Neural crest cell (in vitro differentiated cells): Measurements from ENCODE around the gene DSN1. TPM values are rescaled to one million over a fixed set of nuclear protein-coding genes. Genes with fewer than 3 reads are reported as not detected.

ENCODE experiments used
- DNase-seq: peaks from one replicate; pipeline ENCODE4 v3.0.0; 2021; ENCODE audit warnings: low read depth, mixed read lengths, low spot score
- H3K27ac Mint-ChIP-seq: one replicate; pipeline ENCODE4 v1.8.0; 2021; ENCODE audit warnings: mild to moderate bottlenecking, mixed read lengths; ENCODE audit not compliant: unreplicated experiment
- H3K27me3 Mint-ChIP-seq: 2 replicates; pipeline ENCODE4 v1.8.0; 2021; ENCODE audit warnings: low read depth, mild to moderate bottlenecking, mixed read lengths
- H3K36me3 Mint-ChIP-seq: 2 replicates; pipeline ENCODE4 v1.8.0; 2021; ENCODE audit warnings: low read depth, mild to moderate bottlenecking, mixed read lengths
- H3K4me1 Mint-ChIP-seq: 2 replicates; pipeline ENCODE4 v1.8.0; 2021; ENCODE audit warnings: mixed read lengths
- H3K4me3 Mint-ChIP-seq: one replicate; pipeline ENCODE4 v1.8.0; 2021; ENCODE audit warnings: mild to moderate bottlenecking, mixed read lengths
- H3K9me3 Mint-ChIP-seq: 2 replicates; pipeline ENCODE4 v1.8.0; 2021; ENCODE audit warnings: mixed read lengths
- CTCF ChIP-seq: fragments of 200-600 bp; sonication (generic); conservative IDR thresholded peaks from 2 replicates; pipeline ENCODE4 v1.5.0; 2021; ENCODE audit warnings: antibody characterized with exemption, mild to moderate bottlenecking
- total RNA-seq: library from RNA; stranded (reverse); gene quantifications from 2 replicates; pipeline ENCODE4 v1.2.1, GENCODE V29; 2021

Gene DSN1
- total RNA-seq, 1 donor from 2014 or later: 30.6 TPM

DNA sequence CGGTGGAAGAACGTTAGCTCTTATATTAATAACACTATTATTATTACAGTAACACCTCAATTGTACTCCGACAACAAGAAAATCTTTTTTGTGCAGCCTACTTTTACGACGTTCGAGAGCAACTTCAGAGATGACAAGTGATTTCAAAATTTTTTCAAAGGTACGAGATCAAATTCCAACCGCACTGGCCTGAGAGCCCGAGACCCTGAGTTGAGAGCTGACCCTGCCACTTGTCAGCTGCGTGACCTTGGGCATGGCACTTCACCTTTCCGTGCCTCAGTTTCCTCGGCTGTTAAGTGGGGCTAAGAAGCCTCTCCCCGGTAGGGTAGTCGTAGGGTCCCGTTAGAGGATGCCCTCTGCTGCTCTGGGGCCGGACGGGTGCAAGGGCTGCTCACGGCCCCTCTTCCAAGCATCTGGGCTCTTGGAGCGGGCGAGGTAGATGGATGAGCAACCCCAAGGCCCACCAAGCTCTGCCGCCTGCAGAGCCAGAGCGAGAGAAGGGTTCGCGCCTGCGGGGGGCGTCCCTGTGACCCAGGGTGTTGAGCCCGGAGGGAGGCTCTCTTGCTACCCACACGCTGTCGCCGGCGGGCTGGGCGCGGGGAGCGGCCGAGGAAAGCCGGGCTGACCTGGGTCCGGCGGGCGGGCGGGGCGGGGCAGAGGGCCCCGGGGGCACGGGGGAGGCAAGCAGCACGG is 28.2 kb downstream of the DSN1 start:
- Mint-ChIP-seq H3K27me3 (no peaks in the 10 kb centered on the region), H3K4me1 (peaks cover 29% of the 10 kb centered on the region), H3K4me3 (peak overlapping the region; percentile 84), H3K9me3 (no peaks in the 10 kb centered on the region), H3K36me3 (no peaks in the 10 kb centered on the region), H3K27ac (no peak overlapping the region)
- TF ChIP-seq CTCF: peak; percentile 27
- no peak for DNase-seq

DNA sequence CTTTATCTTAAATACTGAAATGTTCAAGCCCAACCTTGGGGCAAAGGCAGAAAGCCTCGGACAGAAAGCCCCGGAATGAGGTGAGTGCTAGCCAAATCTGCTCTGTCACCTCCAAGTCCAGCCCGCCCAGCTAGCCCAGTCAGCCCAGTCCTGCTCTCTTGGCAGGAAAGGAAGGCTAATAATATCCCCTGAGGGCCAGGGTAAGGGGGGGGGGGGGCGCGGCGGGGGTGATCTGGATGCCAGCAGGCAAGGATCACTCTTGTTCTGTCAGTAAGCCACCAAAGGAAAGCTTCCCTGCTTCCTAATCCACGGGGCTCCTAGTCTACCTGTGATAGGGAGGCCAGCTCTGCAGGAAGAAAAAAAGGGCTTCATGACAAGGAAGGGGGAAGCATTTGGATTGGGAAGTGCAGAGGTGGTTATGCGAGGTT is 28.8 kb downstream of the DSN1 start:
- H3K4me1 Mint-ChIP-seq: peaks cover 29% of the 10 kb centered on the region
- no peak for DNase-seq
- no peaks in the 10 kb centered on the region for H3K27me3 Mint-ChIP-seq
- peak overlapping the region; percentile 84 for H3K4me3 Mint-ChIP-seq
- no peak for TF ChIP-seq CTCF
- no peaks in the 10 kb centered on the region for H3K9me3 Mint-ChIP-seq
- no peak overlapping the region for H3K27ac Mint-ChIP-seq
- H3K36me3 Mint-ChIP-seq: no peaks in the 10 kb centered on the region

GRCh38 chr20:36744243-36744642 is 29.3 kb downstream of the DSN1 start:
- H3K27ac Mint-ChIP-seq: no peak overlapping the region
- TF ChIP-seq CTCF: no peak

DNA sequence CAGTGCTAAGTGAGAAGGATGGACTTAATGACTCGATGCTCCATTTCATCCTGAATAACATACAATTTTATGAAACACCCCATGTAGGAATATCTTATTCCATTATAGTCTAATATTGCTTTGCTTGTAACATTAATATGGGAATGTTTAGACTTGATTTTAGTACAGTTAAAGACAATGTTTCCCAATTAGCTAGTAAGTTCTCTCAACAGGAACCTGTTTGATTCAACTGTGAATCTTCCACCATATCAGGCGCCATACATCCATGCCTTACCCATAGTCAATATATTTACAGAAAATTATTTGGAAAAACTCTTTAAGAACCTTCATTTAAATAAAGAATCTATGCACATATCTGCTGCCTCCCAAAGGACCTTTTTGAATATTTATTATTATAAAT is 31.0 kb downstream of the DSN1 start:
- Mint-ChIP-seq H3K36me3 (no peaks in the 10 kb centered on the region), H3K27me3 (no peaks in the 10 kb centered on the region), H3K4me1 (peaks cover 29% of the 10 kb centered on the region), H3K9me3 (no peaks in the 10 kb centered on the region), H3K4me3 (peak overlapping the region; percentile 0), H3K27ac (no peak overlapping the region)
- no peak for TF ChIP-seq CTCF
- DNase-seq: no peak

More at GRCh38 chr20:36744243-36744642, 29.3 kb downstream of the DSN1 start:
- H3K36me3 Mint-ChIP-seq: no peaks in the 10 kb centered on the region
- peak overlapping the region; percentile 82 for H3K4me3 Mint-ChIP-seq
- peaks cover 29% of the 10 kb centered on the region for H3K4me1 Mint-ChIP-seq
- no peaks in the 10 kb centered on the region for H3K27me3 Mint-ChIP-seq
- H3K9me3 Mint-ChIP-seq: no peaks in the 10 kb centered on the region
- no peak for DNase-seq

DNA sequence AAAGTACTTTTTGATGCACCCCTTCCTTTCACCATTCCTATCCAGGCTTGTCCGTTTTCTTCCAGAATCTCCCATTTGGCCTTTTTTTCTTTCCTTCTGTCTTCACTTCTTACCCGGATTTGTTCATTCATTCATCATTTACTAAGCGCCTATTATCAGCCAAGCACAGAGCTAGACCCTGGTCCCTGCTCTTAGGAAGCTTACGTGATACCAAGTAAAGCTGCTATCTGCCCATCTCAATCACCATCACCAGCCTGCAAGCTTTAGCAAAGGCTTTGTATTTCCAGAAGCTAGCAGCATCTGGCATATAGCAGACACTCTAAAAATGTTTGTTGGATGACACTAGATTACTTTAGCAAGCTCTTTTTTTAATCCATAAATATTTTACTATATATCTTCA is 32.5 kb downstream of the DSN1 start:
- TF ChIP-seq CTCF: no peak
- Mint-ChIP-seq H3K36me3 (no peaks in the 10 kb centered on the region), H3K27me3 (no peaks in the 10 kb centered on the region), H3K27ac (no peak overlapping the region), H3K4me3 (no peak overlapping the region), H3K9me3 (no peaks in the 10 kb centered on the region), H3K4me1 (peaks cover 22% of the 10 kb centered on the region)
- no peak for DNase-seq
